H9 (cell line): Measurements from ENCODE around the gene PLEKHG3. TPM values are rescaled to one million over a fixed set of nuclear protein-coding genes. Genes with fewer than 3 reads are reported as not detected.

Experiments
- DNase-seq: peaks from one replicate; pipeline ENCODE4 v3.0.0-alpha.2; 2017
- H2AFZ ChIP-seq: one replicate; pipeline ENCODE4 v1.6.1; 2013; ENCODE audit warnings: mild to moderate bottlenecking, low read length, control low read depth, moderate library complexity
- H2AK5ac ChIP-seq: 2 replicates; pipeline ENCODE4 v1.6.1; 2013; ENCODE audit warnings: low read length, control low read depth, mixed read lengths; ENCODE audit not compliant: insufficient read length
- H2BK120ac ChIP-seq: one replicate; pipeline ENCODE4 v1.6.1; 2013; ENCODE audit warnings: low read depth, mild to moderate bottlenecking, low read length, control low read depth, inconsistent platforms; ENCODE audit not compliant: poor library complexity, severe bottlenecking
- H2BK12ac ChIP-seq: 2 replicates; pipeline ENCODE4 v1.6.1; 2013; ENCODE audit warnings: low read length, control low read depth, mixed read lengths, low read depth; ENCODE audit not compliant: insufficient read length
- H2BK15ac ChIP-seq: 2 replicates; pipeline ENCODE4 v1.6.1; 2013; ENCODE audit warnings: low read depth, low read length, control low read depth
- H2BK20ac ChIP-seq: one replicate; pipeline ENCODE4 v1.6.1; 2013; ENCODE audit warnings: low read depth, mild to moderate bottlenecking, low read length, control low read depth, inconsistent platforms; ENCODE audit not compliant: poor library complexity, severe bottlenecking
- H2BK5ac ChIP-seq: 2 replicates; pipeline ENCODE4 v1.6.1; 2013; ENCODE audit warnings: low read length, control low read depth, mixed read lengths; ENCODE audit not compliant: insufficient read length
- H3K14ac ChIP-seq: 2 replicates; pipeline ENCODE4 v1.6.1; 2013; ENCODE audit warnings: low read length, control low read depth; ENCODE audit not compliant: insufficient read depth
- H3K18ac ChIP-seq: 2 replicates; pipeline ENCODE4 v1.6.1; 2013; ENCODE audit warnings: low read depth, mild to moderate bottlenecking, mixed read lengths, low read length, control low read depth; ENCODE audit not compliant: insufficient read length
- H3K23ac ChIP-seq: 2 replicates; pipeline ENCODE4 v1.6.1; 2013; ENCODE audit warnings: low read length, control low read depth, mixed read lengths, low read depth; ENCODE audit not compliant: insufficient read length
- H3K23me2 ChIP-seq: 2 replicates; pipeline ENCODE4 v1.6.1; 2013; ENCODE audit warnings: low read depth, mild to moderate bottlenecking, mixed read lengths, low read length, control low read depth; ENCODE audit not compliant: insufficient read length, poor library complexity, severe bottlenecking
- H3K27ac ChIP-seq: 2 replicates; pipeline ENCODE4 v1.5.1; 2013; ENCODE audit warnings: low read length, control low read depth, mixed read lengths, low read depth; ENCODE audit not compliant: insufficient read length
- H3K27me3 ChIP-seq: 2 replicates; pipeline ENCODE4 v1.6.1; 2013; ENCODE audit warnings: low read length, control low read depth, inconsistent platforms; ENCODE audit not compliant: insufficient read depth
- H3K4ac ChIP-seq: 2 replicates; pipeline ENCODE4 v1.6.1; 2013; ENCODE audit warnings: low read depth, mild to moderate bottlenecking, control low read depth, inconsistent platforms, low read length, moderate library complexity
- H3K4me1 ChIP-seq: 2 replicates; pipeline ENCODE4 v1.6.1; 2013; ENCODE audit warnings: low read length, control low read depth, inconsistent platforms; ENCODE audit not compliant: insufficient read depth
- H3K4me2 ChIP-seq: 2 replicates; pipeline ENCODE4 v1.6.1; 2013; ENCODE audit warnings: low read length, control low read depth, mixed read lengths; ENCODE audit not compliant: insufficient read length, insufficient read depth
- H3K56ac ChIP-seq: 2 replicates; pipeline ENCODE4 v1.6.1; 2013; ENCODE audit warnings: low read depth, mild to moderate bottlenecking, mixed read lengths, low read length, control low read depth; ENCODE audit not compliant: insufficient read length
- H3K79me1 ChIP-seq: 2 replicates; pipeline ENCODE4 v1.6.1; 2013; ENCODE audit warnings: low read depth, mild to moderate bottlenecking, moderate library complexity, low read length, control low read depth, inconsistent platforms; ENCODE audit not compliant: insufficient read depth, poor library complexity, severe bottlenecking
- H3K79me2 ChIP-seq: 2 replicates; pipeline ENCODE4 v1.6.1; 2013; ENCODE audit warnings: low read length, control low read depth, inconsistent platforms; ENCODE audit not compliant: insufficient read depth
- H3K9ac ChIP-seq: 2 replicates; pipeline ENCODE4 v1.6.1; 2013; ENCODE audit warnings: low read length, control low read depth, mixed read lengths; ENCODE audit not compliant: insufficient read length; ENCODE audit errors: extremely low read depth
- H3K9me3 ChIP-seq: one replicate; pipeline ENCODE4 v1.6.1; 2013; ENCODE audit warnings: low read depth, low read length, inconsistent platforms; ENCODE audit not compliant: control insufficient read depth
- H3T11ph ChIP-seq: one replicate; pipeline ENCODE4 v1.6.1; 2013; ENCODE audit warnings: mild to moderate bottlenecking, low read length, control low read depth, inconsistent platforms
- H4K20me1 ChIP-seq: one replicate; pipeline ENCODE4 v1.6.1; 2013; ENCODE audit not compliant: control insufficient read depth, insufficient read length, insufficient read depth
- H4K5ac ChIP-seq: 2 replicates; pipeline ENCODE4 v1.6.1; 2013; ENCODE audit warnings: low read depth, mild to moderate bottlenecking, mixed read lengths, low read length, control low read depth; ENCODE audit not compliant: insufficient read length
- H4K8ac ChIP-seq: replicated peaks from 2 replicates; pipeline ENCODE4 v1.6.1; 2013; ENCODE audit warnings: low read length, control low read depth, mixed read lengths, low read depth; ENCODE audit not compliant: insufficient read length
- H4K91ac ChIP-seq: 2 replicates; pipeline ENCODE4 v1.6.1; 2013; ENCODE audit warnings: low read depth, mild to moderate bottlenecking, moderate library complexity, mixed read lengths, low read length, control low read depth; ENCODE audit not compliant: insufficient read length
- H3K27ac Mint-ChIP-seq, 3 experiments: 2 replicates in 2 of 3; 3 replicates in 1 of 3; pipeline ENCODE4 v1.8.0; 2020 to 2021; ENCODE audit warnings: mixed read lengths in 3 of 3, mild to moderate bottlenecking in 1 of 3, moderate library complexity in 1 of 3
- H3K27me3 Mint-ChIP-seq: 2 replicates; pipeline ENCODE4 v1.8.0; 2021; ENCODE audit warnings: low read depth, mild to moderate bottlenecking, moderate library complexity, mixed read lengths
- H3K36me3 Mint-ChIP-seq, 3 experiments: 2 replicates in 2 of 3; 3 replicates in 1 of 3; pipeline ENCODE4 v1.8.0; 2020 to 2021; ENCODE audit warnings: low read depth in 3 of 3, mixed read lengths in 3 of 3; ENCODE audit not compliant: insufficient read depth in 1 of 3
- H3K4me1 Mint-ChIP-seq, 2 experiments: 2 replicates each; pipeline ENCODE4 v1.8.0; 2020; ENCODE audit warnings: mixed read lengths in 2 of 2
- H3K4me3 Mint-ChIP-seq, 2 experiments: 2 replicates in 1 of 2; 3 replicates in 1 of 2; pipeline ENCODE4 v1.8.0; 2020 to 2021; ENCODE audit warnings: mild to moderate bottlenecking in 2 of 2, mixed read lengths in 2 of 2, moderate library complexity in 1 of 2
- H3K9me3 Mint-ChIP-seq, 2 experiments: 2 replicates in 1 of 2; 3 replicates in 1 of 2; pipeline ENCODE4 v1.8.0; 2020; ENCODE audit warnings: mild to moderate bottlenecking in 2 of 2, mixed read lengths in 2 of 2, moderate library complexity in 1 of 2
- WGBS: extraction: QIAGEN DNeasy Blood & Tissue Kit; methylation state at CpG from one replicate; pipeline ENCODE4 v1.1.7; 2013; ENCODE audit warnings: missing lambda C conversion rate, low lambda C conversion rate, mixed read lengths; ENCODE audit not compliant: insufficient read length; ENCODE audit errors: extremely low coverage; 5-methylcytosine and 5-hydroxymethylcytosine counted together
- total RNA-seq: library from RNA; stranded (reverse); gene quantifications from 2 replicates; pipeline ENCODE4 v1.2.1, GENCODE V29; 2021
- TF ChIP-seq, protein P1 (sequence below): fragments of 200-600 bp; sonication (generic); conservative IDR thresholded peaks from 3 replicates; pipeline ENCODE4 v1.8.0; 2021; ENCODE audit warnings: antibody characterized with exemption, mild to moderate bottlenecking

Gene PLEKHG3
- total RNA-seq, 1 experiment from 2014 or later: 48.5 TPM

GRCh38 chr14:64674829-64675228 lies 29.4 kb upstream of the PLEKHG3 start:
- no peaks in the 10 kb centered on the region for H4K20me1 ChIP-seq
- no peaks in the 10 kb centered on the region for H3K36me3 Mint-ChIP-seq
- no peak overlapping the region for H3K27ac ChIP-seq
- H3K9me3 Mint-ChIP-seq: no peaks in the 10 kb centered on the region
- H3K4ac ChIP-seq: no peak overlapping the region
- no peak overlapping the region for H4K91ac ChIP-seq
- no peak overlapping the region for H4K8ac ChIP-seq
- H2BK20ac ChIP-seq: no peak overlapping the region
- no peak overlapping the region for H3K27ac Mint-ChIP-seq
- H3K18ac ChIP-seq: no peak overlapping the region
- H2AFZ ChIP-seq: no peak overlapping the region
- no peak overlapping the region for H3K4me2 ChIP-seq
- no peaks in the 10 kb centered on the region for H3K27me3 ChIP-seq
- no peak overlapping the region for H4K5ac ChIP-seq
- no peak overlapping the region for H3K9ac ChIP-seq
- H2BK12ac ChIP-seq: no peak overlapping the region
- TF ChIP-seq, protein P1, sequence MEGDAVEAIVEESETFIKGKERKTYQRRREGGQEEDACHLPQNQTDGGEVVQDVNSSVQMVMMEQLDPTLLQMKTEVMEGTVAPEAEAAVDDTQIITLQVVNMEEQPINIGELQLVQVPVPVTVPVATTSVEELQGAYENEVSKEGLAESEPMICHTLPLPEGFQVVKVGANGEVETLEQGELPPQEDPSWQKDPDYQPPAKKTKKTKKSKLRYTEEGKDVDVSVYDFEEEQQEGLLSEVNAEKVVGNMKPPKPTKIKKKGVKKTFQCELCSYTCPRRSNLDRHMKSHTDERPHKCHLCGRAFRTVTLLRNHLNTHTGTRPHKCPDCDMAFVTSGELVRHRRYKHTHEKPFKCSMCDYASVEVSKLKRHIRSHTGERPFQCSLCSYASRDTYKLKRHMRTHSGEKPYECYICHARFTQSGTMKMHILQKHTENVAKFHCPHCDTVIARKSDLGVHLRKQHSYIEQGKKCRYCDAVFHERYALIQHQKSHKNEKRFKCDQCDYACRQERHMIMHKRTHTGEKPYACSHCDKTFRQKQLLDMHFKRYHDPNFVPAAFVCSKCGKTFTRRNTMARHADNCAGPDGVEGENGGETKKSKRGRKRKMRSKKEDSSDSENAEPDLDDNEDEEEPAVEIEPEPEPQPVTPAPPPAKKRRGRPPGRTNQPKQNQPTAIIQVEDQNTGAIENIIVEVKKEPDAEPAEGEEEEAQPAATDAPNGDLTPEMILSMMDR: no peak
- WGBS: no CpG with 5 or more reads among the region's 10 CpGs
- H3K4me3 Mint-ChIP-seq: no peak overlapping the region
- H3T11ph ChIP-seq: no peak overlapping the region
- H3K14ac ChIP-seq: no peak overlapping the region
- no peak overlapping the region for H2BK5ac ChIP-seq
- H2AK5ac ChIP-seq: no peak overlapping the region
- H3K56ac ChIP-seq: no peak overlapping the region
- H3K4me1 ChIP-seq: no peaks in the 10 kb centered on the region; the same call in 1 of the 2 replicates
- no peaks in the 10 kb centered on the region for H3K79me1 ChIP-seq
- H3K79me2 ChIP-seq: no peaks in the 10 kb centered on the region
- H2BK120ac ChIP-seq: no peak overlapping the region
- H3K4me1 Mint-ChIP-seq: peaks cover 13 to 16% of the 10 kb centered on the region in 2 experiments; a peak in 3 of 4 replicates
- no peak overlapping the region for H3K23ac ChIP-seq
- DNase-seq: no peak
- H3K27me3 Mint-ChIP-seq: peaks cover 2% of the 10 kb centered on the region; the same call in 1 of the 2 replicates
- no peaks in the 10 kb centered on the region for H3K23me2 ChIP-seq
- H3K9me3 ChIP-seq: no peaks in the 10 kb centered on the region
- no peak overlapping the region for H2BK15ac ChIP-seq
